CD1c-positive myeloid dendritic cell (primary cell): ENCODE results near the gene PACRG.
A peak's percentile ranks its signal among the peaks of the same experiment; 100 is the strongest.

ENCODE experiments used
- DNase-seq: peaks from one replicate; pipeline ENCODE4 v3.0.0-alpha.2; 2016; ENCODE audit errors: extremely low spot score

Gene PACRG

GRCh38 chr6:162710419-162710818 lies 17.4 kb upstream of the PACRG start:
- no peak for DNase-seq

GRCh38 chr6:162710936-162711335 lies 16.8 kb upstream of the PACRG start:
- DNase-seq, result no peak

GRCh38 chr6:162711376-162711775 lies 16.4 kb upstream of the PACRG start:
- no peak for DNase-seq

- peak; percentile 31 for DNase-seq
Observed at GRCh38 chr6:162712694-162713093, 15.1 kb upstream of the PACRG start.

GRCh38 chr6:162713974-162714780 lies 13.6 kb upstream of the PACRG start:
- no peak for DNase-seq

GRCh38 chr6:162715601-162716000 lies 12.2 kb upstream of the PACRG start:
- no peak for DNase-seq

GRCh38 chr6:162719528-162719927 lies 8.2 kb upstream of the PACRG start:
- no peak for DNase-seq

- DNase-seq, result no peak
Observed at GRCh38 chr6:162721404-162721687, 6.4 kb upstream of the PACRG start.

GRCh38 chr6:162722226-162722625 lies 5.5 kb upstream of the PACRG start:
- DNase-seq, result no peak

GRCh38 chr6:162722633-162723032 lies 5.1 kb upstream of the PACRG start:
- no peak for DNase-seq

- no peak for DNase-seq
Observed at GRCh38 chr6:162726947-162727321, 840 bp upstream of the PACRG start.

- DNase-seq, result no peak
Observed at GRCh38 chr6:162728197-162728596, 423 bp downstream of the PACRG start.

GRCh38 chr6:162728706-162729105 lies 932 bp downstream of the PACRG start:
- no peak for DNase-seq

GRCh38 chr6:162730502-162730901 lies 2.7 kb downstream of the PACRG start:
- no peak for DNase-seq

- peak; percentile 9 for DNase-seq
Observed at GRCh38 chr6:162733489-162733888, 5.7 kb downstream of the PACRG start.

GRCh38 chr6:162736961-162737360 lies 9.2 kb downstream of the PACRG start:
- DNase-seq, result no peak

GRCh38 chr6:162750776-162751175 lies 23.0 kb downstream of the PACRG start:
- no peak for DNase-seq

GRCh38 chr6:162751211-162751859 lies 23.6 kb downstream of the PACRG start:
- DNase-seq, result no peak

GRCh38 chr6:162753775-162754174 lies 26.0 kb downstream of the PACRG start:
- DNase-seq, result no peak

GRCh38 chr6:162770136-162770535 lies 42.4 kb downstream of the PACRG start:
- DNase-seq, result no peak

- no peak for DNase-seq
Observed at GRCh38 chr6:162770955-162771354, 43.2 kb downstream of the PACRG start.

- no peak for DNase-seq
Observed at GRCh38 chr6:162772466-162772865, 44.7 kb downstream of the PACRG start.

- DNase-seq, result no peak
Observed at GRCh38 chr6:162773996-162774395, 46.2 kb downstream of the PACRG start.

GRCh38 chr6:162777091-162777490 lies 49.3 kb downstream of the PACRG start:
- DNase-seq, result no peak
